Endothelial cell (in vitro differentiated cells): ENCODE measurements around the gene PTPRN2. TPM values are rescaled to one million over a fixed set of nuclear protein-coding genes. Genes with fewer than 3 reads are reported as not detected.

Experiments used
- DNase-seq: peaks from one replicate; pipeline ENCODE4 v3.0.0; 2021; ENCODE audit warnings: low spot score
- H3K27ac Mint-ChIP-seq: one replicate; pipeline ENCODE4 v1.8.0; 2021; ENCODE audit warnings: mixed read lengths, inconsistent platforms; ENCODE audit not compliant: unreplicated experiment
- H3K27me3 Mint-ChIP-seq: one replicate; pipeline ENCODE4 v1.8.0; 2021; ENCODE audit warnings: mild to moderate bottlenecking, moderate library complexity, mixed read lengths, inconsistent platforms; ENCODE audit not compliant: unreplicated experiment
- H3K36me3 Mint-ChIP-seq: one replicate; pipeline ENCODE4 v1.8.0; 2021; ENCODE audit warnings: mild to moderate bottlenecking, low read depth, mixed read lengths, inconsistent platforms; ENCODE audit not compliant: unreplicated experiment
- H3K4me1 Mint-ChIP-seq: one replicate; pipeline ENCODE4 v1.8.0; 2021; ENCODE audit warnings: mild to moderate bottlenecking, mixed read lengths, inconsistent platforms; ENCODE audit not compliant: unreplicated experiment
- H3K4me3 Mint-ChIP-seq: one replicate; pipeline ENCODE4 v1.8.0; 2021; ENCODE audit warnings: mild to moderate bottlenecking, mixed read lengths, inconsistent platforms; ENCODE audit not compliant: unreplicated experiment
- H3K9me3 Mint-ChIP-seq: one replicate; pipeline ENCODE4 v1.8.0; 2021; ENCODE audit warnings: mixed read lengths, inconsistent platforms; ENCODE audit not compliant: unreplicated experiment
- total RNA-seq: library from RNA; stranded (reverse); fragmentation: NEBNext Ultra II Directional; extraction: Animal tissue kit (Norgen Biotek cat#: 25700); gene quantifications from one replicate; pipeline ENCODE4 v1.2.1, GENCODE V29; 2021; ENCODE audit not compliant: unreplicated experiment
- TF ChIP-seq, protein P1 (sequence below): fragments of 200-600 bp; sonication (generic); IDR thresholded peaks from one replicate; pipeline ENCODE4 v1.5.0; 2021; ENCODE audit warnings: antibody characterized with exemption; ENCODE audit not compliant: unreplicated experiment

PTPRN2 gene
- total RNA-seq, 1 donor from 2014 or later, result 0.18 TPM

DNA sequence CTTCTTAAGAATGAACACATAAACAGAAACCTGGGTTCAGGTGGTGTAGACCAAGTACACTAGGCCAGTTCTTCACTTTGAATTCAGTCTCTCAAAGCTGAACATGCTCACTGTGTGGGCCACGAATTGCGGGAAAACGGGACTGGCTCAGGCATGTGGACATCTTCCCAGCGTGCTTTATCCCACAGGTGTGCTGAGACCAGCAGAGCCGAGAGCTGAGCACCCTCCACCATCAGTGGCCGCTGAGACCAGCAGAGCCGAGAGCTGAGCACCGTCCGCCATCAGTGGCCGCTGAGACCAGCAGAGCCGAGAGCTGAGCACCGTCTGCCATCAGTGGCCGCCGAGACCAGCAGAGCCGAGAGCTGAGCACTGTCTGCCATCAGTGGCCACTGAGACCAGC is 985.5 kb downstream of the PTPRN2 start:
- Mint-ChIP-seq H3K27ac (peak overlapping the region; percentile 9), H3K4me3 (no peak overlapping the region), H3K9me3 (peaks cover 40% of the 10 kb centered on the region), H3K27me3 (peaks cover 7% of the 10 kb centered on the region), H3K4me1 (no peaks in the 10 kb centered on the region), H3K36me3 (peaks cover 18% of the 10 kb centered on the region)
- no peak for DNase-seq
- TF ChIP-seq, protein P1, sequence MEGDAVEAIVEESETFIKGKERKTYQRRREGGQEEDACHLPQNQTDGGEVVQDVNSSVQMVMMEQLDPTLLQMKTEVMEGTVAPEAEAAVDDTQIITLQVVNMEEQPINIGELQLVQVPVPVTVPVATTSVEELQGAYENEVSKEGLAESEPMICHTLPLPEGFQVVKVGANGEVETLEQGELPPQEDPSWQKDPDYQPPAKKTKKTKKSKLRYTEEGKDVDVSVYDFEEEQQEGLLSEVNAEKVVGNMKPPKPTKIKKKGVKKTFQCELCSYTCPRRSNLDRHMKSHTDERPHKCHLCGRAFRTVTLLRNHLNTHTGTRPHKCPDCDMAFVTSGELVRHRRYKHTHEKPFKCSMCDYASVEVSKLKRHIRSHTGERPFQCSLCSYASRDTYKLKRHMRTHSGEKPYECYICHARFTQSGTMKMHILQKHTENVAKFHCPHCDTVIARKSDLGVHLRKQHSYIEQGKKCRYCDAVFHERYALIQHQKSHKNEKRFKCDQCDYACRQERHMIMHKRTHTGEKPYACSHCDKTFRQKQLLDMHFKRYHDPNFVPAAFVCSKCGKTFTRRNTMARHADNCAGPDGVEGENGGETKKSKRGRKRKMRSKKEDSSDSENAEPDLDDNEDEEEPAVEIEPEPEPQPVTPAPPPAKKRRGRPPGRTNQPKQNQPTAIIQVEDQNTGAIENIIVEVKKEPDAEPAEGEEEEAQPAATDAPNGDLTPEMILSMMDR, result no peak

DNA sequence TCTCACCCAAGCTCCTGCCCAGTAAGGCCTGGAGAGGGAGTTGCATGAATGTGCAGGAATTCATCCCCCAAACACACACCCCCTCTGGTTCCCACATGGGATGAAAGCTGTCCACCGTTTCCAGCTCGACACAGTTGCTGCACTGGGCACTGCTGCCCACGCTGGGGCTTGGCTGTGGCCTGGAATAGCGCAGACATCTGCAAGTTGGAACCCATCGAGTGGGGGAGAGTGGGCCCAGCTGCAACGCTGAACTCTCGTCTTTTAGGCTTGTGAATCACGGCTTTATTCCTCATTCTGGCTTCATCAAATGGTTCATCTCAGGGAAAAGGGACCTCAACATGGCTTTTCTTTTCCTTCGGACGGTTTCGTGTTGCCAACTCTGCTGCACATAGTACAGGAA is 986.1 kb downstream of the PTPRN2 start:
- Mint-ChIP-seq H3K4me1 (no peaks in the 10 kb centered on the region), H3K36me3 (peaks cover 12% of the 10 kb centered on the region), H3K4me3 (no peak overlapping the region), H3K27me3 (peaks cover 7% of the 10 kb centered on the region), H3K9me3 (peaks cover 41% of the 10 kb centered on the region), H3K27ac (no peak overlapping the region)
- no peak for DNase-seq
- TF ChIP-seq, protein P1, result no peak

DNA sequence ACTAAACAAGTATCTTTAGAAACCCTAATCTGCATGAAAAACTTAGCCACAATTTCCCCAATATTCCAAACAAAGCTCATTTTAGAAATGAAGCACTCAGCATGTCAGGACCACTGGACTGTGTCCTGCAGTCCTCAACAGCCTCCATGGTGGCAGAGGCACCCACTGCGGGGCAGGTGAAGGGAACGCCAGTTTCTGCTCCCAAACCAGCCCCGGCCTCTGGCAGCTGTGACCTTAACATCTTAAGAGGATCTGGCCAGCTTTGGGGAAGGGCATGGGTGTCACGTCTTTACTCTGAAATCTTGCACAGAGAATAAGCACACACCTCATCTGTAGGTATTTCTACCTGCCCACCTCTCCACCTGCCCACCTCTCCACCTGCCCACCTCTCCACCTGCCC is 988.1 kb downstream of the PTPRN2 start:
- no peak overlapping the region for H3K4me3 Mint-ChIP-seq
- DNase-seq, result no peak
- no peak overlapping the region for H3K27ac Mint-ChIP-seq
- peaks cover 49% of the 10 kb centered on the region for H3K9me3 Mint-ChIP-seq
- TF ChIP-seq, protein P1, result no peak
- H3K27me3 Mint-ChIP-seq, result peaks cover 2% of the 10 kb centered on the region
- peaks cover 13% of the 10 kb centered on the region for H3K36me3 Mint-ChIP-seq
- no peaks in the 10 kb centered on the region for H3K4me1 Mint-ChIP-seq

DNA sequence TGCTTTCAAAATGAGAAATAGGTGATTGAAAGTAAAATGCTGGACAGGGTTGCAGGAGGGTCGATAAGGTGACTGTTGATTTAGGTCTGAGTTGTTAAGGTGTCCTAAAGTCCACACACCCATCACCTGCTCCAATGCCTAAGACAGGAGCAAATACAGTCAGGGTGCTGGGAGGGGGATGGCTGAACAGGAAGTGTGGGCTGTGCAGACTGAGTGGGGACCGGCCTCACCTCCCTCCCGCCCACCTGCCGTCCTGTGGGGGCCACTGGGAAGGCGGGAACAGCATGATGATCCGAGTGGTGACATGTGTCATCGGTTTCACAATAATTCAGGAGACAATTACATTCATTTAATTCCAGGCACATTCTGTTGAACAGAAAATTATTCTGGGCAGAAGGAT is 990.1 kb downstream of the PTPRN2 start:
- TF ChIP-seq, protein P1, result no peak
- H3K27me3 Mint-ChIP-seq, result peaks cover 4% of the 10 kb centered on the region

DNA sequence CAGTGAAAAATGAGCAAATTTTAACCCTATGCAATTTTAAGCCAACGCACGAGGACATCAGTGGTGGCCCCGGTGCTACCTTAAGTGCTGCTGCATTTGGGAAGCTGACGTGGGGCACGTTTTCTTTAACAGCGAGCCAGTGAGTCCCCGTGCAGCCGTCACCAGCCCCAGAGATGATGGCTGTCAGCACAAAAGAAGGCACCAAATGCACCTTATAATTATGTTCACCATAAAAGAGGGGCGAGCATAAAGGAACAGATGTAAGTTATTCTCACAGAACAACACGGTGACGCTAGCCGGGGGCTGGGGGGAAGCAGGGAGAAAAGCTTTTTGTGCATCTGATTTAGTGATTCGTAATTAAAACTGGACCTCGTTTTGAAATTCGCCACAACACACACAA is 990.7 kb downstream of the PTPRN2 start:
- no peak overlapping the region for H3K27ac Mint-ChIP-seq
- no peak overlapping the region for H3K4me3 Mint-ChIP-seq
- H3K27me3 Mint-ChIP-seq, result peaks cover 8% of the 10 kb centered on the region
- H3K36me3 Mint-ChIP-seq, result peaks cover 19% of the 10 kb centered on the region
- DNase-seq, result no peak
- H3K9me3 Mint-ChIP-seq, result peaks cover 56% of the 10 kb centered on the region
- H3K4me1 Mint-ChIP-seq, result no peaks in the 10 kb centered on the region
- TF ChIP-seq, protein P1, result no peak

More for the DNA sequence above, 990.1 kb downstream of the PTPRN2 start:
- Mint-ChIP-seq H3K4me3 (no peak overlapping the region), H3K27ac (no peak overlapping the region), H3K4me1 (no peaks in the 10 kb centered on the region), H3K9me3 (peaks cover 52% of the 10 kb centered on the region), H3K36me3 (peaks cover 16% of the 10 kb centered on the region)
- no peak for DNase-seq
